B cell (primary cell): ENCODE data around the gene UTP11. TPM values are rescaled to one million over a fixed set of nuclear protein-coding genes. Genes with fewer than 3 reads are reported as not detected.

Experiments
- ATAC-seq: fragments of 200-7000 bp; cut with Tn5 transposase; one replicate; pipeline ENCODE4 v1.10.0; 2021; ENCODE audit warnings: low read depth, mild to moderate bottlenecking, moderate number of reproducible peaks, moderate library complexity
- CTCF ChIA-PET: fragments of 350-600 bp; sonication (Branson Sonifier 250); formaldehyde crosslinking; loops from one replicate; lab custom pipeline; 2021; ENCODE audit warnings: antibody characterized with exemption, inconsistent platforms; lab: Charles Lee
- POLR2A ChIA-PET: fragments of 350-600 bp; sonication (Branson Sonifier 250); formaldehyde crosslinking; loops from one replicate; lab custom pipeline; 2021; ENCODE audit warnings: antibody characterized with exemption; lab: Charles Lee
- DNase-seq: peaks from one replicate; pipeline ENCODE4 v3.0.0; 2013
- H2AFZ ChIP-seq: 2 replicates; pipeline ENCODE4 v1.6.1; 2012; ENCODE audit warnings: mild to moderate bottlenecking, low read depth, low read length; ENCODE audit not compliant: insufficient read depth, poor library complexity, severe bottlenecking
- H3K27ac ChIP-seq, 2 donors: 1 replicate in 1 of 2; 2 replicates in 1 of 2; pipeline ENCODE4 v1.5.1; 2012 to 2013; ENCODE audit warnings: low read length in 2 of 2, mild to moderate bottlenecking in 2 of 2, moderate library complexity in 1 of 2
- H3K27me3 ChIP-seq, 4 experiments: fragments of 200-600 bp in 1 of 4; sonication (generic) in 1 of 4; replicated peaks in 1 of 4; 1 replicate in 2 of 4; 2 replicates in 2 of 4; pipeline versions ENCODE4 v1.6.1 to v1.7.0; 2013 to 2016; ENCODE audit warnings: low read length in 3 of 4, mild to moderate bottlenecking in 2 of 4, mixed read lengths in 1 of 4, moderate library complexity in 1 of 4; ENCODE audit not compliant: insufficient read depth in 4 of 4, control insufficient read depth in 3 of 4; ENCODE audit errors: control extremely low read depth in 1 of 4
- H3K36me3 ChIP-seq, 2 experiments: replicated peaks in 1 of 2; 1 replicate in 1 of 2; 2 replicates in 1 of 2; pipeline versions ENCODE4 v1.6.1 to v1.7.1; 2013; ENCODE audit warnings: low read length in 1 of 2; ENCODE audit not compliant: insufficient read depth in 2 of 2, control insufficient read depth in 1 of 2; ENCODE audit errors: control extremely low read depth in 1 of 2, extremely low read depth in 1 of 2
- H3K4me1 ChIP-seq, 2 donors: fragments of 200-600 bp in 1 of 2; sonication (generic) in 1 of 2; 1 replicate in 1 of 2; 2 replicates in 1 of 2; pipeline versions ENCODE4 v1.5.1 to v1.6.1; 2013 to 2017; ENCODE audit warnings: low read length in 2 of 2; ENCODE audit not compliant: control insufficient read depth in 2 of 2, insufficient read depth in 2 of 2
- H3K4me2 ChIP-seq: replicated peaks from 2 replicates; pipeline ENCODE3; 2012; ENCODE audit warnings: mild to moderate bottlenecking, low read depth, low read length; ENCODE audit not compliant: poor library complexity, severe bottlenecking
- H3K4me3 ChIP-seq, 5 experiments: fragments of 200-600 bp in 1 of 5; sonication (generic) in 1 of 5; 1 replicate in 3 of 5; 2 replicates in 2 of 5; pipeline versions ENCODE4 v1.5.1 to v1.7.0; 2011 to 2016; ENCODE audit warnings: low read length in 4 of 5, mild to moderate bottlenecking in 4 of 5, low read depth in 2 of 5, control low read depth in 1 of 5, moderate library complexity in 1 of 5; ENCODE audit not compliant: insufficient read depth in 1 of 5; ENCODE audit errors: control extremely low read depth in 1 of 5, extremely low read depth in 1 of 5
- H3K79me2 ChIP-seq: fragments of 200-600 bp; sonication (generic); one replicate; pipeline ENCODE4 v1.6.0; 2016; ENCODE audit warnings: low read length; ENCODE audit not compliant: control insufficient read depth, insufficient read depth
- H3K9ac ChIP-seq: fragments of 200-600 bp; sonication (generic); 2 replicates; pipeline ENCODE4 v1.6.1; 2017; ENCODE audit warnings: mild to moderate bottlenecking, low read length, moderate library complexity
- H3K9me3 ChIP-seq, 3 donors: one replicate each; pipeline versions ENCODE4 v1.6.1 to v1.7.1; 2013; ENCODE audit warnings: low read length in 2 of 3; ENCODE audit not compliant: control insufficient read depth in 2 of 3, insufficient read depth in 1 of 3; ENCODE audit errors: control extremely low read depth in 1 of 3
- H4K20me1 ChIP-seq: 2 replicates; pipeline ENCODE4 v1.6.0; 2012; ENCODE audit warnings: mild to moderate bottlenecking, low read length; ENCODE audit not compliant: insufficient read depth, control insufficient read depth, poor library complexity, severe bottlenecking
- H3K27ac Mint-ChIP-seq: one replicate; pipeline ENCODE4 v1.8.0; 2021; ENCODE audit warnings: mixed read lengths
- H3K27me3 Mint-ChIP-seq: one replicate; pipeline ENCODE4 v1.8.0; 2021; ENCODE audit warnings: mixed read lengths
- H3K4me1 Mint-ChIP-seq: one replicate; pipeline ENCODE4 v1.8.0; 2021; ENCODE audit warnings: mixed read lengths
- H3K4me3 Mint-ChIP-seq: one replicate; pipeline ENCODE4 v1.8.0; 2021; ENCODE audit warnings: mixed read lengths
- H3K9me3 Mint-ChIP-seq: one replicate; pipeline ENCODE4 v1.8.0; 2022; ENCODE audit warnings: mixed read lengths; ENCODE audit not compliant: insufficient read depth
- EZH2 ChIP-seq: IDR thresholded peaks from 2 replicates; pipeline ENCODE4 v1.6.1; 2012; ENCODE audit warnings: borderline replicate concordance, low read depth, mild to moderate bottlenecking, moderate library complexity, low read length; ENCODE audit not compliant: insufficient read depth, poor library complexity, severe bottlenecking
- WGBS: methylation state at CpG from one replicate; pipeline ENCODE4 v1.1.5; 2013; ENCODE audit warnings: missing lambda C conversion rate; ENCODE audit not compliant: insufficient coverage; 5-methylcytosine and 5-hydroxymethylcytosine counted together
- intact Hi-C: fragments of 100-400 bp; cut with micrococcal nuclease; formaldehyde crosslinking; loops from one replicate; pipeline ENCODE4 v1.10.0; 2022
- polyA plus RNA-seq: library from polyadenylated mRNA; depleted of rRNA; stranded (reverse); fragments of >200 nt; gene quantifications from 2 replicates; pipeline ENCODE4 v1.2.3, GENCODE V29; 2012
- total RNA-seq, 2 donors: library from RNA; stranded (reverse); fragments of 120-200 nt in 1 of 2; gene quantifications; 1 replicate in 1 of 2; 2 replicates in 1 of 2; pipeline versions ENCODE4 v1.2.3 to v1.2.4, GENCODE V29; 2013 to 2022
- TF ChIP-seq, protein P1 (sequence below): fragments of 200-600 bp; IDR thresholded peaks from one replicate; pipeline ENCODE4 v1.8.0; 2022; ENCODE audit warnings: antibody characterized with exemption, mild to moderate bottlenecking

Gene UTP11
- total and polyA plus RNA-seq, 2 donors (not counting 1 experiment from before 2014, with no cell fraction given) = 6.0 to 16.8 TPM

DNA sequence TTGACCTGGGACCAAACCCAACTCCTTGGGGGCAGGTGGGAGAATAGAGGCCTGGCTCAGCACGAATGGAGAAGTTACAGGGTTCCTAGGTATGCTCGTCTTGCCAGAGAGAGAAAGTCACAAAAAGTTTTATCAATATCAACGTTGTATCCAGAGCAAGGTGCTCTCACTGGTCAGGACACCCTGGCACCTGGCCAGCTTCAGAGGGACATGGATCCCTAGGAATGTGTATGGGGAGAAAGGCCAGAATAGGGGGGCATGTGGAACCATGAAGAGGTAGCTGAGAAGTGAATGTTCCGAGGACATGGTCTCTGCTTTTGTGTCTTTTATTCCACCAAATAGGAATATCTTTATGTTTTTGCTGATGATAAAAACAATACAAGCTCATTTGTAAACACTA lies 43.4 kb downstream of the UTP11 start:
- no peak for DNase-seq
- Mint-ChIP-seq H3K4me3 (no peak overlapping the region), H3K27ac (no peak overlapping the region), H3K9me3 (no peaks in the 10 kb centered on the region), H3K27me3 (no peaks in the 10 kb centered on the region), H3K4me1 (peaks cover 22% of the 10 kb centered on the region)
- 100% methylated on average over 3 of the region's 4 CpGs for WGBS
- intact Hi-C loops = no loop called here
- H4K20me1 ChIP-seq = no peaks in the 10 kb centered on the region
- no peak overlapping the region for H3K4me2 ChIP-seq
- peaks cover 13 to 20% of the 10 kb centered on the region in 2 donors for H3K4me1 ChIP-seq
- no peaks in the 10 kb centered on the region for H3K79me2 ChIP-seq
- H3K27ac ChIP-seq = no peak overlapping the region
- ATAC-seq = no peak
- H2AFZ ChIP-seq = no peak overlapping the region
- H3K4me3 ChIP-seq = no peak overlapping the region
- no peaks in the 10 kb centered on the region for H3K36me3 ChIP-seq
- no peak for TF ChIP-seq EZH2
- TF ChIP-seq, protein P1, sequence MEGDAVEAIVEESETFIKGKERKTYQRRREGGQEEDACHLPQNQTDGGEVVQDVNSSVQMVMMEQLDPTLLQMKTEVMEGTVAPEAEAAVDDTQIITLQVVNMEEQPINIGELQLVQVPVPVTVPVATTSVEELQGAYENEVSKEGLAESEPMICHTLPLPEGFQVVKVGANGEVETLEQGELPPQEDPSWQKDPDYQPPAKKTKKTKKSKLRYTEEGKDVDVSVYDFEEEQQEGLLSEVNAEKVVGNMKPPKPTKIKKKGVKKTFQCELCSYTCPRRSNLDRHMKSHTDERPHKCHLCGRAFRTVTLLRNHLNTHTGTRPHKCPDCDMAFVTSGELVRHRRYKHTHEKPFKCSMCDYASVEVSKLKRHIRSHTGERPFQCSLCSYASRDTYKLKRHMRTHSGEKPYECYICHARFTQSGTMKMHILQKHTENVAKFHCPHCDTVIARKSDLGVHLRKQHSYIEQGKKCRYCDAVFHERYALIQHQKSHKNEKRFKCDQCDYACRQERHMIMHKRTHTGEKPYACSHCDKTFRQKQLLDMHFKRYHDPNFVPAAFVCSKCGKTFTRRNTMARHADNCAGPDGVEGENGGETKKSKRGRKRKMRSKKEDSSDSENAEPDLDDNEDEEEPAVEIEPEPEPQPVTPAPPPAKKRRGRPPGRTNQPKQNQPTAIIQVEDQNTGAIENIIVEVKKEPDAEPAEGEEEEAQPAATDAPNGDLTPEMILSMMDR = no peak
- ChIA-PET POLR2A (no interaction called here), CTCF (interaction anchor here (1.4 kb wide), 1 partner anchor 14 kb away, joined by 3 read pairs; no protein-coding TSS in a partner anchor)
- no peak overlapping the region for H3K9ac ChIP-seq
- H3K27me3 ChIP-seq = no peaks in the 10 kb centered on the region
- no peaks in the 10 kb centered on the region for H3K9me3 ChIP-seq

DNA sequence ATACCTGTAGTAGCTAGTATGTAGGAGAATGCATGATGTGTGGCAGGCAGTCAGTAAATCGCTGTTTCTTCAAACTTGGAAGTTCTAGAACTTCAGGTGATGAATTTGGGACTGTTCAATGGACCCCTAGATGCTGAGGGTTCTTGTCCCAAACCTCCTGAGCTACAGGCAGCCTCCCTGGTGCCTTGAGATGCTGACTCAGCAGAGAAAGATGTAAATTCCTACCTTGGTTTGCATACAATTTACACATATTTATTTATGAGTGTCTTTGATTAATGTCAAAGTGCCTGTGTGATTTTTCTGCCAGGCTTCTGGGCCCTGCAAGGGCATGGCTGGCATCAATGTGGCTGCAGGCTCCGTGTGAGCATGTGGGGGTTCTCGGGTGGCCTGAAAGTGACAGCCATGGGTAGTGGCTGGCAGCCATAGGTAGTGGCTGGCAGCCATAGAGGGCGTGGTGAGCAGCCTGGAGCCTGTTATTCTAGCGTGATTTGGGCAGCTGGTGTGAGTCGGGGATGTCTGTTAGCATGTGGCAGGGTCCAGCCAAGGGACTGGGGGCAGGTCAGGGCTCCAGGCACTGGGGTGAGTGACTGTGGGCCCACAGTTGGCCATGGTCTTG lies 47.2 kb downstream of the UTP11 start:
- Histone ChIP-seq H3K4me3 (no peak overlapping the region), H3K27ac (no peak overlapping the region), H2AFZ (no peak overlapping the region), H3K9me3 (no peaks in the 10 kb centered on the region), H3K9ac (no peak overlapping the region), H3K79me2 (no peaks in the 10 kb centered on the region), H3K4me1 (peaks cover 0 to 5% of the 10 kb centered on the region in 2 donors), H3K27me3 (no peaks in the 10 kb centered on the region), H3K4me2 (no peak overlapping the region), H3K36me3 (no peaks in the 10 kb centered on the region), H4K20me1 (no peaks in the 10 kb centered on the region)
- Mint-ChIP-seq H3K9me3 (no peaks in the 10 kb centered on the region), H3K4me1 (peaks cover 9% of the 10 kb centered on the region), H3K27me3 (no peaks in the 10 kb centered on the region), H3K4me3 (no peak overlapping the region), H3K27ac (no peak overlapping the region)
- TF ChIP-seq, protein P1 = no peak
- no peak for TF ChIP-seq EZH2
- 91% methylated on average over 5 of the region's 6 CpGs for WGBS
- POLR2A ChIA-PET = no interaction called here
- ATAC-seq (no peak), DNase-seq (no peak)
- CTCF ChIA-PET = no interaction called here
- intact Hi-C loops = no loop called here
